Frontal cortex (tissue), 4 donors: ENCODE data around the gene MORN4. TPM values are rescaled to one million over a fixed set of nuclear protein-coding genes. Genes with fewer than 3 reads are reported as not detected.
"Not testable (repeated sequence)": the region's sequence is repeated elsewhere in the genome, so short reads cannot be mapped to it uniquely, and the experiment has no call there.

Experiments
- DNase-seq, 2 donors: peaks; one replicate each; pipeline ENCODE4 v3.0.0; 2012; ENCODE audit warnings: low spot score in 2 of 2
- FAIRE-seq: peaks from 2 replicates; lab custom pipeline; 2012; peaks lifted over from hg19 to GRCh38; lab: Jason Lieb, UNC
- total RNA-seq: library from RNA; depleted of rRNA; stranded (reverse); fragments of >200 nt; gene quantifications from one replicate; pipeline ENCODE4 v1.2.3, GENCODE V29; 2014
- donor health status: control.
- donor health status: control.
- donor health status: control.

MORN4 gene
- total RNA-seq, 1 donor from 2014 or later, result 35.5 TPM

DNA sequence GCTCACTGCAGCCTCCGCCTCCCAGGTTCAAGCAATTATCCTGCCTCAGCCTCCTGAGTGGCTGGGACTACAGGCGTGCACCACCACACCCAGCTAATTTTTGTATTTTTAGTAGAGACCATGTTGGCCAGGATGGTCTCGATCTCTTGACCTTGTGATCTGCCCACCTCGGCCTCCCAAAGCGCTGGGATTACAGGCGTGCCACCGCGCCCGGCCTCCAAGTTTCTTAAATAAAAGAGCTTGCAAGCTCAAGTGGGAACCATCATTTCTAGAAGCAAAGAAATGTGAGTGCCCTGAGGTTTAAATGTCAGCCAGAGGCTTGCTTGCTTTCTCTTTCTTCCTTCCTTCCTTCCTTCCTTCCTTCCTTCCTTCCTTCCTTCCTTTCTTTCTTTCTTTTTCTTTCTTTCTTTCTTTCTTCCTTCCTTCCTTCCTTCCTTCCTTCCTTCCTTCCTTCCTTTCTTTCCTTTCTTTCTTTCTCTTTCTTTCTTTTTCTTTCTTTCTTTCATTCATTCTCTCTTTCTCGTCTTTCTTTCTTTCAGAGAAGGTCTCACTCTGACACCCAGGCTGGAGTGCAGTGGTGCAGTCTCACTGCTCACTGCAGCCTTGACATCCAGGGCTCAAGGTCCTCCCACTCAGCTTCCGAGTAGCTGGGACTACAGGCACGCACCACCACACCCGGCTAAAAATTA is 9.3 kb upstream of the MORN4 start:
- FAIRE-seq, DNase-seq: not testable (repeated sequence)

DNA sequence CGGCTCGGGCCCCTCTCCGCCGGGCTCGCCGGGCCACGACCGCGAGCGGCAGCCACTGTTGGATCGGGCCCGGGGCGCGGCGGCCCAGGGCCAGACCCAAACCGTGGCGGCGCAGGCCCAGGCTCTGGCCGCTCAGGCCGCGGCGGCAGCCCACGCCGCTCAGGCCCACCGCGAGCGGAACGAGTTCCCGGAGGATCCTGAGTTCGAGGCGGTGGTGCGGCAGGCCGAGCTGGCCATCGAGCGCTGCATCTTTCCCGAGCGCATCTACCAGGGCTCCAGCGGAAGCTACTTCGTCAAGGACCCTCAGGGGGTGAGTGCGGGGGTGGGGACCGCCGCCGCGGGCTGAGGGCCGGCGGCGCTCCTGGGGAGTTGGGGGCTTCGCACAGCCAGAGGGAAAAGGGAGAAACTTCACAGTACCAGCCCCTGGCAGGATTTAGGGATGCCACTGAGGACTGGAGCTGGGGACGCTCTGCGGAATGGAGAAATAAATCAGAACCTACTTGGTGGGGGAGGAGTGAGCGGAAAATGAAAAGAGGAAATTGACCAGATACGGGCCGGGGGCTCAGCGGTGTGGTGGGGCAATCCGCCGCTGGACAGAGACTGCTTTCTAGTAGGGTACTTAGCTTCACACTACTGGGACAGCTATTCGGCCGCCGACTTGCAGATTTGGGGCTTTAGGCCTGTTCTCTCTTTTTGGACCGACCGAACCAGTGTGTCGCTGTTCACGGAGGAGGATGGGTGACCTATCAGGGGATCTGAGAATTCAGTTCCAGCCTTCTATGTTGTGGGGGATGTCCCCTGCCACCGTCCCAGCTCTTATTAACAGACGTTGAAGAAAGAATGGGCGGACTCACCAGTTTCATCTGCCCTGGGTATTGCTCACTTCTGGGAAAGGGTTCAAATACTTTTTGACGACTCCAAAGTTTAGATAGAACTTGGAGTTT is 7.8 kb upstream of the MORN4 start:
- no peak for FAIRE-seq
- peak; percentile 26 to 42 for DNase-seq

DNA sequence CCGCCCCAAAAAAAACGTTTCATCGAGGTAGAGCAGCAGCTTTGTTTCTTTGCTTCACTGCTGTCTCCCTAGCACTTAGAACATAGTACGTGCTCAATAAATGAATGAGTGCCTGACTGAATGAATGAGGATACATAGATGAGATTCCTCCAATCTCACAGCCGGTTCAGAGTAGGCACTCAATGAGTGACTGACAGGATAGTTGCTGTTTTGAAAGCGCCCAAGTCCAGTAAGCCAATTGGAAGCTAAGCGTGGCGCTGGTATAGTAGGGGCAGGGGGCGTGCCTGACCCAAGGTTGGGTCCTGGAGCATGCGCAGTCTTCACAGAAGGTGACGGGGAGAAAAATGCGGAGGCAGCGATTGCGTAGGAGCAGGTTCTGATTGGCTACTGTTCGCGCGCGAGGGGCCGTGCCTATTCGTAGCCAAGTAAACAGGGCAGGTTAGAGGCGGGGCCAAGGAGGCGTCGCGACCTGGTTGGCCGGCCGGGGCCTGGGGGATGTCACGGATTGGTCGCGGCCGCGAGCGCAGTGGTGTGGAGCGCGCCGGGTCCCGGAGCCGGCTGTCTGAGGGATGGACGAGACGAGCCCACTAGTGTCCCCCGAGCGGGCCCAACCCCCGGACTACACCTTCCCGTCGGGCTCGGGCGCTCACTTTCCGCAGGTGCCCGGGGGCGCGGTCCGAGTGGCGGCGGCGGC is 7.0 kb upstream of the MORN4 start, which contains the start of gene PI4K2A:
TSS of gene PI4K2A (plus strand) at position 498 of the 694 bp plus-strand sequence. CDS start at position 570, 72 bp downstream.
- peak; percentile 94 for FAIRE-seq
- peak; percentile 97 to 98 for DNase-seq

DNA sequence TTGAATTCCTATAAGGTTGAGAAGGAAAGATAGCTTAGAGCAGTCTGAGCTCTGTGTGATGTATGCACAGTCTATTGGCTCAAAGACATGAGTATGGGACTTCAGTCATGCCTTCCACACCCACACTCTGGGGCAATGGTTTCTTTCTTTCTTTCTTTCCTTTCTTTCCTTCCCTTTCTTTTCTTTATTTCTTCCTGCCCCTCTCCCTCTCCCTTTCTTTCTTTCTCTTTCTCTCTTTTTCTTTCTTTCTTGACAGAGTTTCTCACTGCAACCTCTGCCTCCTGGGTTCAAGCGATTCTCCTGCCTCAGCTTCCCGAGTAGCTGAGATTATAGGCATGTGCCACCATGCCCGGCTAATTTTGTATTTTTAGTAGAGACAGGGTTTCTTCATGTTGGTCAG is 5.8 kb upstream of the MORN4 start:
- not testable (repeated sequence) for DNase-seq, FAIRE-seq

DNA sequence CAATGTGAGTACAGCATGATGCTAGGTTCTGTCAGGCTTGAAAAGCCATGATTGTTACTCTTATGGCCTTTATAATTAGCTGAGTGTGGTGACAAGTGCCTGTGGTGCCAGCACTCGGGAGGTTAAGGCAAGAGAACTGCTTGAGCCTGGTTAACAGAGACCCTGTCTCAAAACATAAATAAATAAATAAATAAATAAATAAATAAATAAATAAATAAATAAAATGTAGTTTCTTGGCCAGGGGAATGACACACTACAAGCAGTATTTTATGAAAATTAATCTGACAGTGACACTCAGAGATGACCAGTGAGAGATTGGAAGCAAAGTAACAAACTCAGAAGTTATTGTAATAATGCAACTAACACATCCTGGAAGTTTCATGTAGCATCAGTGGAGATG is 2.3 kb upstream of the MORN4 start:
- DNase-seq (no peak), FAIRE-seq (no peak)

DNA sequence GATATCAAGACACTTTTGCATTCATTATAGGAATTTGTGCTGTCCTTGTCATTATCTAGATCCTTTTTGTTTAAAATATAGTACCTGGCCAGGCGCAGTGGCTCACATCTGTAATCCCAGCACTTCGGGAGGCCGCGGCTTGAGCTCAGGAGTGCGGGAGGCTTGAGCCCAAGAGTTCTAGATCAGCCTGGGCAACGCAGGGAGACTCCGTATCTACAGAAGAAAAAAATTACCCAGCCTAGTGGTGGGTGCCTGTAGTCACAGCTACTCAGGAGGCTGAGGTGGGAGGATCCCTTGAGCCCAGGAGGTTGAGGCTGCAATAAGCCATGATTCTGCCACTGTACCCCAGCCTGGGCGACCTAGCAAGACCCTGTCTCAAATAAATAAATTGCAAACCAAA is 621 bp upstream of the MORN4 start:
- FAIRE-seq, result no peak
- no peak for DNase-seq

DNA sequence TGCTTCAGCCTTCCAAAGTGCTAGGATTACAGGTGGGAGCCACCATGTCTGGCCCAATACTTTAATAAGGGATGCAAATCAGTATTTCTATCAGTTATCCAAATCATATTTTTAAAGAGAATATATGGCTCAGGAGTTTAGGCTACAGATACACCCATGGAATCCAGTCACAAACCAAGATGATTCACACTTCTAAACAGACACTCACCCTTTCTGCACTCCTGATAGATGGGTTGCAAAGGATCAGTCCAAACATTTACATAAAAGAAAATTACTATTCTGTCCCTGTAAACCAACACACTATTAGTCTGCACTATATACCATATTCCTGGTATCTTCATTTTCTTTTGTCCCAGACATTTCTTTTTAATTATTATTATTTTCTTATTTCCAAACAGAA is 2.2 kb downstream of the MORN4 start:
- DNase-seq (no peak), FAIRE-seq (no peak)

DNA sequence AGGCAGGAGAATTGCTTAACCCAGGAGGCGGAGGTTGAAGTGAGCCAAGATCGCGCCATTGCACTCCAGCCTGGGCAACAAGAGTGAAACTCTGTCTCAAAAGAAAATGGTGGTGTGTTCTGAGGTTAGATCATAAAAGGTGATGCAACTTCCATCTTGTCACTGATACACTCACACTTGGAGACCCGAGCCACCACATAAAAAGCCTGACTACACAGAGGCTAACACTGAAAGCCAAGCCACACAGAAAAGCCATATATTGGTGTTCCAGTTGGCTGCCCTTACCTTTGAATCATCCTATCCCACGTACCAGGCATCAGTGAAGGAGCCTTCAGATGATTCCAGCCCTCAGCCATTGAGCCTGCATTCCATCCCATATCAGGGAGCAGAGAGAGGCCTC is 4.0 kb downstream of the MORN4 start:
- FAIRE-seq, result no peak

DNA sequence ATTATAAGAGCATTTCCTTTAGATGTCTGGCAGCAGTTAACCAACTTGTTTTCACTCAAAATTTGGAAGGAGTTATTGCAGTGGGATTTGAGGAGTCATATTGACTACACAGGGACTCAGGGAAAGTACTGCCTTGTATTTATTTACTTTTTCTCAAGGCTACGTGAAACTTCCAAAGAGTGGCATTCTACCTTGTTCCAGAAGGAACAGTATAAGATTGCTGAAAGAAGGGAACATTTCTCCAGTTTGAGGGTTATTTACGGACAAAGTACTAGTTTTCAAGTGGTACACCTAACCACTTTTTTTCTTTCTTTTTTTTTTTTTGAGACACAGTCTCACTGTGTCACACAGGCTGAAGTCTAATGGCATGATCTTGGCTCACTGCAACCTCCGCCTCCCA is 5.1 kb downstream of the MORN4 start:
- DNase-seq, result no peak
- no peak for FAIRE-seq

More for the DNA sequence above, 4.0 kb downstream of the MORN4 start:
- DNase-seq, result no peak

DNA sequence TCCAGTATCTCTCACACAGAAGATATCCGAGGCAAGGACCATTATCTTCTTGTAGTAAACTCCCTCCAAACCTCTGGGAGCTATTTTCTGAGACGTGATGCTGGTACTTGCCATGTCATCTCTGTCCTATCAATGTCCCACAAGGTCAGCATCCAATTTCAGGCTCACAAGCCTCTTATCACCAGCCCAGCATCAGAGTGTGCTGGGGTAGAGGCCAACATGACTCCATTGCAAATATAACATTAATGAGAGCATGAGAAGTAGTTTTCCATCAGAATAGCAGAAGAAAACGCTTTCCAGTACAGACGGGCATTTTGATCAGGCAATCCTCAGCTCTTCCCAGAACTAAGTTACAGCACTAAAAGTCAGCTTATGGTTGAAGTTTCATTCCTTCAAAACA is 5.6 kb downstream of the MORN4 start:
- DNase-seq (no peak), FAIRE-seq (no peak)

DNA sequence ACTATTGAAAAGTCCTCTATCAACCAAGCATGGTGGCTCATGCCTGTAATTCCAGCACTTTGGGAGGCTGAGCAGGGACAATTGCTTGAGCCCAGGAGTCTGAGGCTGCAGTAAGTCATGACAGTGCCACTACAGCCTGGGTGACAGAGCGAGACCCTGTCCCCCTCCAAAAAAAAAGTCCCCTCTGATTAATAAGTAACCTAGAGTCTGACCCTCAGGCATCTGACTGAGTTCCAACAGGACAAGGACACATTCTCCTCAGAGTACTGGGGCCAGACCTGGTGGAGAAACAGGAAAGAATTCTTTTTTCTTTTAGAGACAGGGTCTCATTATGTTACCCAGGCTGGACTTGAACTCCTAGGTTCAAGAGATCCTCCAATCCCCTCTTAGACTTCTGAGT is 10.0 kb downstream of the MORN4 start:
- FAIRE-seq (no peak), DNase-seq (no peak)

DNA sequence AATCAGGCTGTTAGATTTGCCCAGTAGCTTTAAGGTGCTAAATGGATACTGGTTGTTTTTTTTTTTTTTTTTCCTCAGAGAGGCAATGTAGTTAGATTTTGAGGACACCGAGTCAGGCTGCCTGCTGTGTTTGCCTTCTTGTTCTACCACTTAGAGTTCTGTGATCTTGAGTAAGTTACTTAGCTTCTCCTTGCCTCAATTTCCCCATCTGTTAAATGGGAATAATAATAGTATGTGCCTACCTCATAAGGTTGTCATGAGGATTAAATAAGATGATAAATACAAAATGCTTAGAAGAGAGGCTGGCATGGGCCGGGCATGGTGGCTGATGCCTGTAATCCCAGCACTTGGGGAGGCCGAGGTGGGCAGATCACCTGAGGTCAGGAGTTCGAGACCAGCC is 14.6 kb downstream of the MORN4 start:
- FAIRE-seq, result no peak

DNA sequence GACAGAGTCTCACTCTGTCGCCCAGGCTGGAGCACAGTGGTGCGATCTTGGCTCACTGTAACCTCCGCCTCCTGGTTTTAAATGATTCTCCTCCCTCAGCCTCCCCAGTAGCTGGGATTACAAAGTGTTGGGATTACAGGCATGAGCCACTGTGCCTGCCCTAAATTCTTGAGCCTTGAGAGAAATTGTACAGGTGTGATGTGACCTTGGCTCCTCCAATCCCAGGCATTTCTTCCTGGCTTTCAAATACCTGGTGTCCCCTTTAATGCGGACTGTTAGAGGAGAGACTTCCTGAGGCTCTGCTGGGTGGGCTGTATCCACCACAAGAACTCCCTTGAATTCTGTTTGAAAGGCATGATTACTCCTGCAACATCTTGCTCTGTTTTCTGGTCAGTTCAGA is 15.0 kb downstream of the MORN4 start:
- FAIRE-seq (no peak), DNase-seq (no peak)

More for the DNA sequence above, 14.6 kb downstream of the MORN4 start:
- DNase-seq, result no peak

DNA sequence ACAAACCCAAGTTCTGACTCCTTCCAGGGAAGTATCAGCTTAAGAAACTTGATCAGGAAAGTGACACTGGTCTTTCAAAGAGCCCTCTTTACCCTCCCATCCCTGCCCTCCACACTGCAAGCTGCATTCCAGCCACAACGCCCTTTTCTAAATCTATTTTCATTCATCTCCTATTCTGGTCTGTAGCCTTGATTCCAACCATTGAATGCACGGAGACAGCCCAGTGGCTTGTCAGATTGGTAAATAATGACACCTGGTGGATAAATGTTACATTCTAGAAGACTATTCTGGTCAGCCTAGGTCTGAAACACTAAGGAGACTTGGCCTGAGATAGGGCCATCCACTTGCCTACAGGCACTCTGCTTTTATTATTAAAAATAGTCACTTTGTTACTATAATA is 20.9 kb downstream of the MORN4 start:
- FAIRE-seq (no peak), DNase-seq (peak in 1 of 2 donors; percentile 44)

DNA sequence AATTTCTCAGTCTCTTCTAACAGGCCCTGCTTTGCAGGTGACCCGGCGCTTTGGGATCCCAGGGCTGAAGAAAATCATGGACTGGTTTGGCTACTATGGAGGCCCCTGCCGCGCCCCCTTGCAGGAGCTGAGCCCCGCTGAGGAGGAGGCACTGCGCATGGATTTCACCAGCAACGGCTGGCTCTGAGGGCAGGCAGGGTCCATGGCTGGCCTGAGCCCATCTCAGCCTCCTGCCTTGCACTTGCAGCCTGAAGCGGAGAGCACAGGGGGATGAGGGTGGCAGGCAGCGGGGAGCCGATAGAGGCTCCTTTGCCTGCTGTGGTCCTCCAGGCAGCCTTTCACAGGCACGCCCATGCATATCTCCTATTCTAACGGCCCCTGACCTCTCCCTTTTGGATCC is 21.8 kb downstream of the MORN4 start:
- DNase-seq, result no peak
- FAIRE-seq, result no peak

DNA sequence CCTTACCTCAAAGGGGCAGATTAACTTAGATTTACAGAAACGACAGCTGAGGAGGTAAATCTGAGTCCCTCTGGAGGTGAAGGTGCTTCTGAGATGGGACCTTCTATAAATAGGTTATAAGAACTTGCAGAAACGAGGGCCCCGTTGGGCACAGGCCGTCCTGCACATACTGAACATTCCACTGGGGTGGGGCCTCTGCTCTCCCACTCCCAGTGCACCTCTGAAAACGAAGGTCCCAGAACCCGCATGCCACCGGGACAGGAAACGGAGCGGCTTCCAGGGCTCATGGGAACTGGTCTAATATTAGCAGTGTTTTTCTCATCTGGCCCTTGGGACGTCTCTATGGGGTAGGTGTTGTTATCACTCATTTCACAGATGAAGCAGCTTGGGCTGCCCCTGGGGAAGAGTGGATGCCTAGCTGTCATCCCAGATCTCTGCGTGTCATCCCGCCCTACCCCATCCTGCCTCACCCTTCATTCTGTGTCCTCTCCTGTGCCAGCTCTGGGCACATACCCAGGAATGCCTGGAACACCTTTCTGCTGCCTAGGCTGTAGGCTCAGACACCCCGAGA is 24.2 kb downstream of the MORN4 start:
- FAIRE-seq, result no peak
- DNase-seq, result no peak

DNA sequence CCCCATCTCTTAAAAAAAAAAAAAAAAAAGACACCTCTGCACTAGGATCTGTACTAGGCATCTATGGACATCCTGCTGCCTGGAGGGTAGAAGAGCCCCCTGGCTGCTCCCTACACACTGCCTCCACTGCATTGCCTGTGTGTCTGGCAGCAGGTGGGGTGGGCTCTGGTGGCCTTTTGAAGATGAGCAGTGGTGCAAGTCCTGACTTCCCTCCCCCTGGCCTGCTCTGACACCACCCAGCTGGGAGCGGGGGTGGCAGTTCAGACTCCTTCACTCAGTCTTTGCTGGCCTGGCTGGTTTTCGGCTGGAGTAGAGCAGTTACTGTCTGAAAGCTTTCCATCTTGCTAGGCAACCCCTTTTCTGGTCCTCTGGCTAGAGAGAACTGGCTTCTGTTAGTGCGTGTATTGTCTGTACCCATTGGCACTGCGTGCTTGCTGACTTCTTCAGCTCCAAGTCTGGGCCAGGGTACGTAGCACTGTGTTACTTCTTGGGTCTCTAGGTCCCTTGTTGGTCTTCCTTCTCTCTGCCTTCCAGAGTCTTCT is 26.1 kb downstream of the MORN4 start:
- DNase-seq (no peak), FAIRE-seq (no peak)

DNA sequence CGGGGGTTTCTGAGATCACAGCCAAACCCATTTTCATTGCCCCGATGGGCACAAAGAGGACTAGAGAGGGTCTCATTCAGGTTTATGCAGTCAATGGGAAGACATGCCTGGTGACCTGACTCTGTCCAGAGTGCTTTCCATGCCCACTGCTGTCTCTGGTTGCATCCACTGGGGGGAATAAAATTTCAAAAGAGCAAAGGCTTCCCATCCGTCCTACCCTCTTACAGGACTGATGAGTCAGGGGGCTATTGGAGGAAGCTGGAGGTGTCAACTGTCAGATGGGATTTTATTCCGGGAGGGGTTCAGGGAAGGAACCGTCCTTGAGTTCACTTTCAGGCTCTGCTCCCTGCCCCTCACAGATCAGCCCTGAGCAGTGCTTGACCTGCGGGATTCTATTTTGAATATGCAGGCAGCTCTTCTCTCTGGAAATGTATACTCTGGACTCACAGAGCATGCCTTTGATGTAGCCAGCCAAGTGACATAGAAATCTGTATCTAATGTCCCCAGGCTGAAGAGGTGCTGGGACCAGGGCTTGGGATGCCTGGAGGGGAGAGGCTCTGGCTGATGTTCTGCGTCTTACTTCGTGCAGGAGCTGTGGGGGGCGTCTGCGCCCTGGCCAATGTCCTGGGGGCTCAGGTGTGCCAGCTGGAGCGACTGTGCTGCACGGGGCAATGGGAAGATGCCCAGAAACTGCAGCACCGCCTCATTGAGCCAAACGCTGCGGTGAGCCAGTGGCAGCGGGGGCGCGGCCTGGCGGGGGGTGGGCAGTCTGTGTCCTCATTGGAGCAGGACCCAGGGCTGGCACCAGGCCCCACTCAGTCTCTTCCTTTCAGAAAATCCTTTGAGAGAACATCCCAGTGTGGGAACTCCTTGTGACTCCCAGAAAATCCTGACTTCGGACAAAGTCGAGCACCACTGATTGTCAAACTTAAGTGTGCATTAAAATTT is 31.8 kb downstream of the MORN4 start:
- FAIRE-seq, result no peak
- DNase-seq, result no peak

DNA sequence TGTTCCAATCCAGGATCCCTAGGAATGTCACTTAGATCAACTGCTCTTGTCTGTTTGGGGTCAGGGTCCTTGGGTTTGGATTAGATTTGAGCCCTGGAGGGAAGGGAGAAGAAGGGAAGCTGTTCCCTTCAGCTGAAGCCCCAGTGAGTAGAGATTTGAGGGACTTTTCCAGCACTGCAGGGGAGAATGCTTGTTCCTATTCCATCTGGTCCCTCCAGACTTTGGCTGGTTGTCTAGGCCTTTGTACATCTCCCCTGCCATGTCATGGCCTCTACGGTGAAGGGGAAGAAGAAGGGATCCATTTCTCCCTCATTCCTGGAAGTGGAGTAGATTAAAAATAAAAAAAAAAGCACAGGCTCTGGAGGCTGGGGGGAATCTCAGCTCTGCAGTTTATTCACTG is 32.7 kb downstream of the MORN4 start:
- no peak for FAIRE-seq
- no peak for DNase-seq
